ENCODE measurements around the gene GAS6. TPM values are rescaled to one million over a fixed set of nuclear protein-coding genes. Genes with fewer than 3 reads are reported as not detected.
A peak's percentile ranks its signal among the peaks of the same experiment; 100 is the strongest.

The GAS6 gene
- total RNA-seq, 1 donor from 2014 or later = 197 TPM

DNA sequence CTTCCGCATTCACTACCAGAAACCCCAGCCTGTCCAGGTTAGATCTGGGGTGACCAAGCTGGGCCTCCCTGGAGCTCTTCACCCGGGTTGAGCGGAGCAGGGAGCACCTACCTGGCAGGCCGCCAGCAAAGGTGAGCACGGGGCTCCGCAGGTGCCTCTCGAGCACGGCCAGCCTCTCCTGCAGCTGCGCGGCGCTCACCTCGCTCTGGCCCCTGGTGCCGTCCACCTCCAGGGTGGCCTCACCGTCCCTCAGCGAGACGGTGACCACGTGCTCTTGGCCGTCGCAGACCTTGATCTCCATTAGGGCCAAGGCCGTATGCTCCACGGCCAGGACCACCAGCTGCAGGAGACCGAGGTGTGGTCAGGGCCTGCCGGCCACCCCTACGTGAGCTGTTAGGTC lies 42.0 kb downstream of the GAS6 start:
- Histone ChIP-seq H3K4me3 (no peak overlapping the region), H3K9me3 (no peaks in the 10 kb centered on the region), H3K4me1 (peaks cover 39% of the 10 kb centered on the region), H3K36me3 (peaks cover 15% of the 10 kb centered on the region), H3K27ac (peak overlapping the region; percentile 68), H3K27me3 (no peaks in the 10 kb centered on the region)
- intact Hi-C loops (cut with DNase I) = no loop called here
- TF ChIP-seq CTCF (IDR thresholded peaks at IDR 0.05) = no peak
- DNase-seq = no peak
- no peak for ATAC-seq

DNA sequence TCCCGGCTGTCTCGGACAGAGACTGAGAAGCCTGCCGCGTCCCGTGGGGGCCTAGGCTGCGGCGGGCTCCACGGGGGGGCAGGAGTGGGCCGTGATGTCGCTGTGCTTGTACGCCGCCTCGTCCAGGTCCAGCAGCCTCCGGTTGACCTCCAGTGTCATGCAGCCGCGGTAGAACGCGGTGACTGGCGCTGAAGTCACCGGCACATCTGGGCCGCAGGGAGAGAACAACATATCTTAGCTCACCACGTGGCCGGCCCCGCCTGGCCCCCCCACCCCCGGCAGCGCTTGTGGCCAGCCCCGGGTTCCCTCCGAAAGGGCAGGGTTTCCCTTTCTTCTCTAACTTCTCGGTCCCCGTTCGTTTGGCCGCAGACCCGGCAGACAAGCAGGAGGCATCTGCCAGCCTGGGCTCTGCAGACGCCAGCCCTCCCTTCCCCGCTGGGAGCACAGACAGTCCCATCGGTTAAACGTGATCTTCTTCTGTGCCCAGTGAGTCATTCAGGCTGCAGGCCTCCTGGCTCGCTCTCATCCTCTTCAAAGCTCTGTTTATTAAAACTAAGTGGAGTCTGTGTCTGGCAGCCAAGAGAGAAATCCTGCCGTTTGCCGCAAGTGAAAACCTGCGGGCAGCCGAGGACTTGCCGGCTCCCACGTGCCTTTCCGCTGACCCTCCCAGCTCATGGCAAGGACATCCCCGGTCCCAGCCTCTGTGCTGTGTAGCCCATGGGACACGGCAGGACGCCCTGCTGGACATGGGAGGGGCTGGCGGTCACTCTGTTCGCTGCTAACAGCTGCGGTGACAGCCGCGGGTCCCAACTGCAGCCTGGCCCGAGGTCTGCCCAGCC lies 42.8 kb downstream of the GAS6 start:
- H3K9me3 ChIP-seq = no peaks in the 10 kb centered on the region
- peak overlapping the region; percentile 68 for H3K27ac ChIP-seq
- no peaks in the 10 kb centered on the region for H3K27me3 ChIP-seq
- peaks cover 46% of the 10 kb centered on the region for H3K4me1 ChIP-seq
- peaks cover 12% of the 10 kb centered on the region for H3K36me3 ChIP-seq
- peak; percentile 31 for ATAC-seq
- no peak for DNase-seq
- intact Hi-C loops (cut with DNase I) = no loop called here
- no peak for TF ChIP-seq CTCF (IDR thresholded peaks at IDR 0.05)
- no peak overlapping the region for H3K4me3 ChIP-seq

DNA sequence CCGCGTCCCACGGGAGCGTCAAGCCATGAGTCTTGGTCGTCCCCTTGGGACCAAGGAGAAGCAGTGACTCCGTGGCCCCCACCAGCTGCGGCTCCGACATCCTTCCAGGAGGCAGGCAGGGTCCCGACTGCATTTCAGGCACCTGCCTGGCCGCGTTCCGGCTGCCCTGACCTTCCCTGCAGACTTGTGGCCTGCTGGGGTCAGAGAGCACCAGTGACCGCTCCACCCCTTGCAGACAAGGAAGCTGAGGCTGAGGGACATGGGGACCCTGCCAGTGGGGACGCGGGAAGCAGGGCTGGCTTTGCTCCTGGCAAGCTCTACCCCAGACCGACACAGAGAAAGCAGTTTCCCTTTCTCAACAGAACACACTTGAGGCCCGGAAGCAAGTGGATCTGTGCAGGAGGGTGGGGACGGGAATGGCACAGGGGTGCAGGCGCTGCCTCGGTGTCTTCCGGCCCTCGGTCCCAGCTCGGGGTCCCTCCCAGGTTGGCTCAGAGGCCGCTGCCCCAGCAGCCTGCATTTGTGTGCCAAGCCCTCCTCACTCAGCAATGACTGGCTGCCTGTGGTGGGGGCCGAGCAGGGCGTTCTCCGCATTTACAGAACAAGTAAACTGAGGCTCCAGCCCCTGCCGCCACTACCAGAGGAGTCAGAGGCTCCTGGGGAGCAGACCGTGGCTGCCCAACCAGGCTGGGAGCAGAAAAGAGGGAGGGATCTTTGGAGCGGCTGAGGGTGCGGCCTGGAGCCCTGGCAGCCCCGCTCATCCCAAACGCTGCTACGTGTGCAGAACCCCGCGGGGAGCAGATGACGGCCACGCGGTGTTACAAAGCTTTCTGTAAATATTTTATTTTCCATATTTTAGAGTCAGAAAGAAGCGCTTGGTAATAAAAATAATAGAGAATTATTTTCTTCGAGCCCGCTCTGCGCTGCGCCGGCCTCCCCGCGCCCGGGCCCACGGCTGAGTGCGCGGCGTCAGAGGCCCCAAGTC lies 43.9 kb downstream of the GAS6 start:
- Histone ChIP-seq H3K27me3 (no peaks in the 10 kb centered on the region), H3K9me3 (no peaks in the 10 kb centered on the region), H3K4me3 (no peak overlapping the region), H3K4me1 (peaks cover 46% of the 10 kb centered on the region), H3K27ac (peak overlapping the region; percentile 68), H3K36me3 (peaks cover 7% of the 10 kb centered on the region)
- ATAC-seq (no peak), DNase-seq (no peak)
- TF ChIP-seq CTCF (IDR thresholded peaks at IDR 0.05) = no peak
- intact Hi-C loops (cut with DNase I) = no loop called here

DNA sequence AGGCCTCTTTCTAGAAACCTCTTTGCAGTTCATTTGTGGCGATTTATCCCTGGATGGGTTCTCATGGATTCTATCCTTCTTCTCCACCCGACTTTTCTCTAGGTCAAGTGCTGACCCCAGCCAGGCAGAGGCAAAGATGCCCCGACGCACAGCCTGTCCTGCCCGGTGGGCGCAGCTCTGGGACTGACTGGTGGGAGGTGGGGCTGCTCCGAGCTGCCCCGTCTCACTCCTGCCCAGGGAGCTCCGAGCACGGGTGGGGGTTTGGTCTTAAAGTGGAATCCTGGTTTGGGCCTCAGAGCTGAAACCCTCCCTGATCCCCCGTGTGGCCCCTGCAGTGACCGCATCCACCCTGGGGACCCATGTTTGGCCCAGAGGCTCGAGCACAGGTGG lies 44.5 kb downstream of the GAS6 start:
- DNase-seq (no peak), ATAC-seq (no peak)
- TF ChIP-seq CTCF (IDR thresholded peaks at IDR 0.05) = no peak
- H3K9me3 ChIP-seq = no peaks in the 10 kb centered on the region
- no peak overlapping the region for H3K4me3 ChIP-seq
- peak overlapping the region; percentile 17 for H3K27ac ChIP-seq
- intact Hi-C loops (cut with DNase I) = no loop called here
- H3K4me1 ChIP-seq = peaks cover 49% of the 10 kb centered on the region
- H3K36me3 ChIP-seq = peaks cover 7% of the 10 kb centered on the region
- no peaks in the 10 kb centered on the region for H3K27me3 ChIP-seq

GRCh38 chr13:113818700-113819295 lies 45.1 kb downstream of the GAS6 start:
- no peak for ATAC-seq
- DNase-seq = no peak
- H3K9me3 ChIP-seq = no peaks in the 10 kb centered on the region
- peak overlapping the region; percentile 17 for H3K27ac ChIP-seq
- H3K4me3 ChIP-seq = no peak overlapping the region
- no peaks in the 10 kb centered on the region for H3K27me3 ChIP-seq
- peaks cover 7% of the 10 kb centered on the region for H3K36me3 ChIP-seq
- H3K4me1 ChIP-seq = peaks cover 54% of the 10 kb centered on the region
- intact Hi-C loops (cut with DNase I) = no loop called here
- TF ChIP-seq CTCF (IDR thresholded peaks at IDR 0.05) = no peak

Data from upper lobe of right lung (tissue), 1 donor.